Coronary artery (tissue), 2 donors: ENCODE data around the gene NUP93.
"Not testable (repeated sequence)": the region's sequence is repeated elsewhere in the genome, so short reads cannot be mapped to it uniquely, and the experiment has no call there.

Experiments
- DNase-seq: peaks from one replicate; pipeline ENCODE4 v3.0.0-alpha.2; 2017; ENCODE audit warnings: low spot score
- H3K27ac ChIP-seq, 2 donors: fragments of 200-600 bp; sonication (generic); one replicate each; pipeline ENCODE4 v1.5.1; 2016 to 2019
- H3K4me3 ChIP-seq: fragments of 200-600 bp; sonication (generic); 2 replicates; pipeline ENCODE4 v1.5.1; 2016; ENCODE audit warnings: mild to moderate bottlenecking, moderate library complexity
- TF ChIP-seq, protein P1 (sequence below): fragments of 200-600 bp; sonication (generic); IDR thresholded peaks from one replicate; pipeline ENCODE4 v1.5.1; 2019; ENCODE audit warnings: antibody characterized with exemption

NUP93 gene

DNA sequence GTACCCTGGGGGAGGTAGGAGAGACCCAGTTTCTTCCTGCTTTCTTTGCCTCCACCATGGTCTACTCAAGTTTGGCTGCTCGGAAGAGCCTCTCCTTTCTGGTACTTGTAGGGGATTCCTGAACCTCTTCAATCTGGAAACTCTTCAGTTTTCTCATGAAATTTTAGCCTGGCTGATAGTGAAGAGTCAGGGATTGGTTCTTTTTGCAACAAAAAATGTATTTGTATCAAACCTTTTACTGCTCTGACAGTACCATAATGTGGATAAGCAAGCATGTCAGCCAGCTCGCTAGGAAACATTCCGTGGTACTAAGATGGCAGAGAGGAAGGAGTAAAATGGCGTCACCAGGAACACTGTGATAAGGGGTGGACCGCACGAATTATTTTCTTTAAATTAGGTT, 55.4 kb downstream of the NUP93 start:
- Histone ChIP-seq H3K27ac (no peak overlapping the region), H3K4me3 (no peak overlapping the region)
- TF ChIP-seq, protein P1, sequence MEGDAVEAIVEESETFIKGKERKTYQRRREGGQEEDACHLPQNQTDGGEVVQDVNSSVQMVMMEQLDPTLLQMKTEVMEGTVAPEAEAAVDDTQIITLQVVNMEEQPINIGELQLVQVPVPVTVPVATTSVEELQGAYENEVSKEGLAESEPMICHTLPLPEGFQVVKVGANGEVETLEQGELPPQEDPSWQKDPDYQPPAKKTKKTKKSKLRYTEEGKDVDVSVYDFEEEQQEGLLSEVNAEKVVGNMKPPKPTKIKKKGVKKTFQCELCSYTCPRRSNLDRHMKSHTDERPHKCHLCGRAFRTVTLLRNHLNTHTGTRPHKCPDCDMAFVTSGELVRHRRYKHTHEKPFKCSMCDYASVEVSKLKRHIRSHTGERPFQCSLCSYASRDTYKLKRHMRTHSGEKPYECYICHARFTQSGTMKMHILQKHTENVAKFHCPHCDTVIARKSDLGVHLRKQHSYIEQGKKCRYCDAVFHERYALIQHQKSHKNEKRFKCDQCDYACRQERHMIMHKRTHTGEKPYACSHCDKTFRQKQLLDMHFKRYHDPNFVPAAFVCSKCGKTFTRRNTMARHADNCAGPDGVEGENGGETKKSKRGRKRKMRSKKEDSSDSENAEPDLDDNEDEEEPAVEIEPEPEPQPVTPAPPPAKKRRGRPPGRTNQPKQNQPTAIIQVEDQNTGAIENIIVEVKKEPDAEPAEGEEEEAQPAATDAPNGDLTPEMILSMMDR: no peak
- no peak for DNase-seq

DNA sequence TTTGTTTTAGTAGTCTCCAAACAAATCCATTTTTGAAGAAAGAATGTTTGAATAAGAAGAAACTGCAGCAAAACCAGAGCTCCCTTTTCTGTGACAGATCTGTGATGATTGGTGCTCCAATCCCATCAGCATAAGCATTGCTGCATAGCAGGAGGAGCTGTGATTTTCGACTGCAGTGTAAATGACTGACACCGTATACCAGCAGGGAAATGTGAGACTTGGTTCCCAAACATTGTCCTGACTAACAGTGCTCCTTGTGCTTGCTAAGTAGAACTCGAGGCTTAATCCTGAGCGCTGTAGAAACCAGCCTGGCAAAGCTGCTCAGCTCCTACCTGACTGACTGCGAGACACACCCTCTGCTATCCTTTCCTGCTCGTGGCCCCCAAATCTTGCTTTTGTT, 57.2 kb downstream of the NUP93 start:
- Histone ChIP-seq H3K4me3 (no peak overlapping the region), H3K27ac (no peak overlapping the region)
- DNase-seq: no peak
- TF ChIP-seq, protein P1: no peak

DNA sequence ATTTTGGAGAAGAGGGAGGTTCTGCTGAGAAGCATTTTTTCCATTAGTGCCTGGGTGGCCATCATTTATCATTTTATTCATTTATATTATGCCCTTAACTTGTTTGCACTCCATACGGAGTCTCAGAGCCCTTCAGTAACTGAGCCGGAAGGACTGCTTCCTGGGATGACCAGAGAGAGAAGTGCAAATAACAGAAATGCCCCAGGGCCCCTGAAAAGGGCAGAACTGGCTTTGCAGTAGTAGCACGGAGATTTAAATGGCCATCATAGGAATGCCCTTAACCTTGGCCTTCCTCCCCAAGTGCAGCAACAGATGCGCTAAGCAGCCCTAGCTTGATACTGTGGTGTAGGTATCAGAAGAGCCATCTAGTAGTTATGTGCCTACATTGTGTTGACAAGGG, 58.5 kb downstream of the NUP93 start:
- no peak for DNase-seq
- H3K4me3 ChIP-seq: no peak overlapping the region
- TF ChIP-seq, protein P1: no peak
- no peak overlapping the region for H3K27ac ChIP-seq

DNA sequence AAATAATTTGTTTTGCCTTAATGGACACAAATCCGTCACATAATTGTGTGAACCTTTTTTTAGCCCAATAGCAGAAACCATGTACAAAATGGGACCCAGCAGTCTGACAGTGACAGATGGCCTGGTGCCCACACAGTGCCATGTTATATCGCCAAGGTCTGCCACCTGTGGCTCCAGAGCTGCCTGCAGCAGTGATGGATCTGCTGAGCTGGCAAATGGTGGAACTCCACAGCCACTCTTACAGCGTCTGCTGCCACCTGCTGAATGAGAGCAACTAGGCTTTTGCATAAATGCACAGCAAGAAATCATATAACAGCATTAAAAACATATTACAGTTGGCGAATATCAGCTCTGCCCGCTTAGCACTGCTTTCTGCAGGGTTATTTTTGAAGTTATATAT, 59.4 kb downstream of the NUP93 start:
- TF ChIP-seq, protein P1: peak; percentile 15
- Histone ChIP-seq H3K27ac (no peak overlapping the region), H3K4me3 (no peak overlapping the region)
- DNase-seq: no peak

DNA sequence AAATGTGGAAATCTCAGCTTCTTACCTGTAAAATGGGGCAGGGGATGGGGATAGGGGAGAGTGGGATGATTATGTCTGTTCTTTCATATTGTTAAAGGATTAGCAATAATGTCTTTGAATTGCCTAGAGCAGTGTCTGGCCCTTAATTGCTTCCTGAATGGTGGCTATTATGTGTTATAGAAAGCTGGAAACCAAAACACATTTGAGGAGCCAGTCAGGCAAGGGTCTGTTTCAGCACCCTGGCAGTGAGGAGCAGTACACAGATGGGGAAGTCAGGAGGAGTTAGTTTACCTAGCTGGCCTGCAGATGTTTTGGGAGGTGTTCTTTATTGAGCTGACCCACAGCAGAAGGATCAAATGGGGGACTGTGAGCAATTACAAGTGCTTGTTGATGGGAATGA, 63.0 kb downstream of the NUP93 start:
- H3K4me3 ChIP-seq: no peak overlapping the region
- H3K27ac ChIP-seq: no peak overlapping the region
- TF ChIP-seq, protein P1: no peak
- DNase-seq: no peak

DNA sequence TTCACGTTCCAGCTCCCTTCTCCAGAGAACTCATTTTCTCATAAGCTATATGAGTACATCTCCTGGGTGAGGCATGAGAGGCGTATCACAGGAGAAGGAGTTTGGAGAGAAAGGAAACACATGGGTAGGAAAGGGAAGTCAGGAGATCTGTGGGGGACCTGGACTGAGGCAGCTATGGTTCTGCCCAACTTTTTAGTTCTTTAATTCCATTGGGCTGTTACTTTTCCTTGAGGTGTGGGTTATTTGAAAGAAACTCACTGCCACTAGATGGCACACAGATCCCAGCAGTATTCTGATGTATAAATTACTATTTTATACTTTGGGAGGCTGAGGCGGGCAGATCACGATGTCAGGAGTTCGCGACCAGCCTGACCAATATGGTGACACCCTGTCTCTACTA, 63.6 kb downstream of the NUP93 start:
- no peak overlapping the region for H3K4me3 ChIP-seq
- no peak for DNase-seq

DNA sequence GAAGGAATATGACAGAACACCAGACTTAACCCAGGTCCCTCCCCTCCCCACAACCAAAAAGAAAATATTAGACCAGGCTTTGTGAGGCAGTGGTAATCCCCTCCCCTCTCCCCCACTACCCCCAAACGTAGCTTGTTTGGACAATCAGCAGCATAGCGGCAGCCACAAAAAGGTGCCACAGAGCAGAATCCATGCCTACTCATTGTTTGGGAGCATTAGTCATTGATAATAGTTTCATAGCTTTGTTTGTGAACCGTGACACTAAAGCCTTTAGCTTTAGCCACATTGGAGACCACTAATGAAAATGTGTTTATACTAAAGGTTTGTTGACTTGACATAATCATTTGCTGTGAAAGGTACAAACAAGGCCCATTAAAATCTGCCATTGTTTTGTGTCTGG, 65.1 kb downstream of the NUP93 start:
- TF ChIP-seq, protein P1: no peak
- no peak for DNase-seq
- Histone ChIP-seq H3K27ac (no peak overlapping the region), H3K4me3 (no peak overlapping the region)

More for the DNA sequence above, 63.6 kb downstream of the NUP93 start:
- TF ChIP-seq, protein P1: no peak
- H3K27ac ChIP-seq: no peak overlapping the region

DNA sequence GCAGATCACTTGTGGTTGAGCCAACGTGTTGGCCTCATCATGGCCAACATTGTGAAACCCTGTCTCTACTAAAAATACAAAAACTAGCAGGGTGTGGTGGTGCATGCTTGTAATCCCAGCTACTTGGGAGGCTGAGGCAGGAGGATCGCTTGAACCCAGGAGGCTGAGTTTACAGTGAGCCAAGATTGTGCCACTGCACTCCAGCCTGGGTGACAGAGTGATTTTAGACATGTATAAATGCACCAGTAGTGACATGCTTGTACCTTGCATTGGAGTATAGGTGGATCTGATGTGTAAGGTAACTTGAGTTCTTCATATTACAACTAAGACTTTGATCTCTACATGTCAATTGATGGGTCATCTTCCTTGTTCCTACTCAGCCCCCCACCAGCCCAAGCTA, 67.1 kb downstream of the NUP93 start:
- H3K27ac ChIP-seq, DNase-seq, H3K4me3 ChIP-seq: not testable (repeated sequence)
